Fibroblast of the aortic adventitia (primary cell): ENCODE data around the gene ARTN. TPM values are rescaled to one million over a fixed set of nuclear protein-coding genes. Genes with fewer than 3 reads are reported as not detected.

Experiments used
- DNase-seq: peaks from one replicate; pipeline ENCODE4 v3.0.0-alpha.2; 2010; ENCODE audit warnings: low read depth
- H3K4me3 ChIP-seq: 2 replicates; pipeline ENCODE4 v1.5.1; 2011; ENCODE audit warnings: low read depth, mild to moderate bottlenecking, control low read depth, low read length, moderate library complexity
- total RNA-seq: library from RNA; depleted of rRNA; stranded (reverse); fragments of >200 nt; gene quantifications from 2 replicates; pipeline ENCODE4 v1.2.3, GENCODE V29; 2012; ENCODE audit warnings: low replicate concordance
- TF ChIP-seq, protein P1 (sequence below): IDR thresholded peaks from 2 replicates; pipeline ENCODE4 v1.5.1; 2011; ENCODE audit warnings: mild to moderate bottlenecking, low read length, control low read depth, inconsistent platforms; ENCODE audit not compliant: insufficient read depth

The ARTN gene
- total RNA-seq, 1 donor, result not detected

DNA sequence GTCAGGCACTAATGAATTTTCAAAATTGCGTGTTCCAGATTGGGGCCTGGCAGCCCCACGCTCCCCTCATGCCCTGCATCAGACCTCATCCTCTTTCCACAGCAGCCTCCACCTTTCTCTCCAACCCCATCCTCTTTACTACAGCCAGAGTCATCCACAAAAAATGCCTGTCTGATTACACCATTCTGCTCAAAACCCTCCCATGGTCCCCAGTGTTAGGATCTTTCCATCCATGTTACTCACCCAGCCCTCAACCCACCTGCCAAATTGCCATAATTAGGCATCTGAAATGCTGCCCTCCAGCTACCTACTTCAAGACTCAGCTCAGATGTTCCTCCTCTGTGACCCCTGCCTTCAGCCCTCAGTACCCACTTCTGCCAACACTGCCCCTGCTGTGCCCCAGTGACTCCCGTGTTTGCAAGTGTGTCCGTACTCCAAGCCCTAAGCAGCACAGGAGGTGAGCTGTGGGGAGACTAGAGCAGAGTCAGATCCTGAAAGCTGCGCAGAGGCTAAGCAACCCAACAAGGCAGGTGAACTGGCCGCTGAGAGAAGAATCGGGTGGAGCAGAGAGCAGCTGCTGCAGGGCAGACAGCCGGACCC, 715 bp upstream of the ARTN start:
- TF ChIP-seq, protein P1, sequence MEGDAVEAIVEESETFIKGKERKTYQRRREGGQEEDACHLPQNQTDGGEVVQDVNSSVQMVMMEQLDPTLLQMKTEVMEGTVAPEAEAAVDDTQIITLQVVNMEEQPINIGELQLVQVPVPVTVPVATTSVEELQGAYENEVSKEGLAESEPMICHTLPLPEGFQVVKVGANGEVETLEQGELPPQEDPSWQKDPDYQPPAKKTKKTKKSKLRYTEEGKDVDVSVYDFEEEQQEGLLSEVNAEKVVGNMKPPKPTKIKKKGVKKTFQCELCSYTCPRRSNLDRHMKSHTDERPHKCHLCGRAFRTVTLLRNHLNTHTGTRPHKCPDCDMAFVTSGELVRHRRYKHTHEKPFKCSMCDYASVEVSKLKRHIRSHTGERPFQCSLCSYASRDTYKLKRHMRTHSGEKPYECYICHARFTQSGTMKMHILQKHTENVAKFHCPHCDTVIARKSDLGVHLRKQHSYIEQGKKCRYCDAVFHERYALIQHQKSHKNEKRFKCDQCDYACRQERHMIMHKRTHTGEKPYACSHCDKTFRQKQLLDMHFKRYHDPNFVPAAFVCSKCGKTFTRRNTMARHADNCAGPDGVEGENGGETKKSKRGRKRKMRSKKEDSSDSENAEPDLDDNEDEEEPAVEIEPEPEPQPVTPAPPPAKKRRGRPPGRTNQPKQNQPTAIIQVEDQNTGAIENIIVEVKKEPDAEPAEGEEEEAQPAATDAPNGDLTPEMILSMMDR, result no peak
- DNase-seq, result peak; percentile 49
- peak overlapping the region; percentile 37 for H3K4me3 ChIP-seq

DNA sequence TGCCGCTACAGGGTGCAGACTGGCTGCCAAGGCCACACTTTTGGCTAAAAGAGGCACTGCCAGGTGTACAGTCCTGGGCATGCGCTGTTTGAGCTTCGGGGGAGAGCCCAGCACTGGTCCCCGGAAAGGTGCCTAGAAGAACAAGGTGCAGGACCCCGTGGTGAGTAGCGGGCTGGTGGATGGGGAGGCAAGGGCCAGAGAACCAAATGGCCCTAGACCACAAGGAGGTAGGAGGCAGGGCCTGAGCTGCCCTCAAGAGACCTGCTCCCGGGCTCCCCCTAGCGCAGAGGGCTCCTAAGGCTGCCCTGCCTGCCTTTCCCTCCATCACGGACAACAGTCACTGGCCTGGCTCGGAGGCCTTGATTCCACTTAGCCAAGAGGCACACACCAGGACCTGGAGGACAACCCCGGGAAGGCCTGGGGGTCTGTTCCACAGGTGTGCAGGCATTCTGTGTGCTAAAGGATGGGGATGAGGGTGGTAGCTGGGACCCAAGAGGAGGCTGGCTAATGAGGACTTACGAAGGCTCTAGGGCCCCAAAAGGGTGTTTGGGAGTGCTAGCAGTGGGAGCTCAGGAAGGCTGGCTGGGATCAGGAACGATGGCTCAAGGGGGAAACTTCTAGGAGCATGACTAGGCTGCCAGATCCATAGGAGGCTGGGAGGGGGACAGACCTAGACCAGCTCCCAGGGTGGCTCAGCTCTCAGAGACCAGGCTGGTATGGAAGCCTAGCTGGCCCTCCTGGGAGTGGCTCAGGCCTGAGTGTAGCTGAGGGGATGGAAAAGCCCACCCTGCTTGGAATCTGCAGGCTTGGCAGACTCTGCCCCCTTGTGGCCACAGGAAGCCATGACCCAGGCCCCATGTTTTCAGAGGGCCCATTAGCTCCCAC, 742 bp downstream of the ARTN start:
- peak; percentile 63 for DNase-seq
- TF ChIP-seq, protein P1, result peak; percentile 91
- H3K4me3 ChIP-seq, result no peak overlapping the region

DNA sequence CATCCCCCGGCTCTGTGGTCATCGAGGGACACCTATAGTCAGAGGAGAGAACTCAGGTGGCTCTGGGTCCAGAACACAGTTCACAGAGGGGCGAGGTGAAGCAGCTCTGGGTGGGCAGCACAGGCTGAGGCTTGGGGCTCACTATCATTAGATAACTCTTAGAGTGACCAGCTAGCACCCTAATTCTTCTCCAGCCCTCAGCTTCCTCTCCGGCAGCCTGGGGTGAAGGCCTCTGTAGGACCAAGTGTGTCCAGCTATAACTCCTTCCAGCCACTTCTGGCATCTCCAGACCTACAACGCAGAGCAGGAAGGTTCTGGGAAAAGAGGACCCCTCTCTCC, 1.4 kb downstream of the ARTN start:
- H3K4me3 ChIP-seq, result no peak overlapping the region
- DNase-seq, result no peak
- TF ChIP-seq, protein P1, result no peak

- no peak for DNase-seq
- H3K4me3 ChIP-seq, result peak overlapping the region; percentile 28
- TF ChIP-seq, protein P1, result no peak
Measured at GRCh38 chr1:43935711-43936427, 2.3 kb downstream of the ARTN start.

GRCh38 chr1:43936431-43937151, 3.0 kb downstream of the ARTN start:
- H3K4me3 ChIP-seq, result peak overlapping the region; percentile 28
- TF ChIP-seq, protein P1, result peak; percentile 6
- DNase-seq, result peak; percentile 9

DNA sequence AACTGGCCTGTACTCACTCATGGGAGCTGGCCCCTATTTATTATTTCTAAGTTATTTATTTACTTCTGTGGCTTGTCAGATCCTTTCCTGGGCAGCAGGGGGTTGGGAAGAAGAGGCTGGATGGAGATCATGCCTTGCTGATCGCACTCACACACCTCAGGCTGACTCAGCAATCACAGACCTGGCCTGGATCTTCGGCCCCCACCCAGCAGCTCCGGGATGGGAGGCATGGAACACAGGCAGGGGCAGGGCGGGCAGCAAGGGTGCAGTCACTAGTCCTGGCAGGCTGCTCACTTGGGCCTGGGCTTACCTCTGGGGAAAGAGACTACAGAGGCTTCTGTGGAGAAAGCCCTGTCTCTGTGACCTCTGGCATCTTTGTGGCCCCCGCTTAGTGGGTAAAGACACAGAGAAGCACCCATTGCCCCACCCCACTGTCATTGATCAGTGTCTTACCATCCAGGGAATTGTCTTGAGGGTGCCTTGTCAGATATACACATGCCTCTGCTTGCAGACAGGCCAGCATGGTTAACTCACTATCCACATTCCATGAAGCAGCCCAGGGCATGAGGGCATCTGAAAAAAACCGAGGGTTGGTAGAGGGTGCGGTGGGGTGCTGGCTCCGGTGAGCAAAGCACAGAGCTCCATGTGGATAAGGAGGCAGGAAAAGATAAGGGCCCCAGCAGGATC, 3.7 kb downstream of the ARTN start:
- TF ChIP-seq, protein P1, result no peak
- DNase-seq, result no peak
- no peak overlapping the region for H3K4me3 ChIP-seq
